CD14-positive monocyte (primary cell): ENCODE data around the gene DRGX. TPM values are rescaled to one million over a fixed set of nuclear protein-coding genes. Genes with fewer than 3 reads are reported as not detected.

Experiments
- DNase-seq, 3 donors: peaks; one replicate each; pipeline ENCODE4 v3.0.0-alpha.2; 2011 to 2022
- H2AFZ ChIP-seq: 2 replicates; pipeline ENCODE4 v1.6.0; 2012; ENCODE audit warnings: mild to moderate bottlenecking, low read depth, low read length, inconsistent platforms; ENCODE audit not compliant: insufficient read depth, poor library complexity, severe bottlenecking
- H3K27ac ChIP-seq, 2 donors: 1 replicate in 1 of 2; 2 replicates in 1 of 2; pipeline ENCODE4 v1.5.1; 2012 to 2013; ENCODE audit warnings: low read length in 2 of 2, control low read depth in 1 of 2, inconsistent platforms in 1 of 2, low read depth in 1 of 2, mild to moderate bottlenecking in 1 of 2
- H3K27me3 ChIP-seq, 2 donors: one replicate each; pipeline versions ENCODE4 v1.6.0 to v1.6.1; 2011 to 2013; ENCODE audit warnings: low read length in 2 of 2; ENCODE audit not compliant: control insufficient read depth in 2 of 2, insufficient read depth in 2 of 2
- H3K36me3 ChIP-seq, 2 donors: replicated peaks in 1 of 2; 1 replicate in 1 of 2; 2 replicates in 1 of 2; pipeline versions ENCODE4 v1.5.1 to v1.6.1; 2012 to 2013; ENCODE audit warnings: low read length in 2 of 2, control low read depth in 1 of 2, inconsistent platforms in 1 of 2, mild to moderate bottlenecking in 1 of 2; ENCODE audit not compliant: insufficient read depth in 2 of 2, control insufficient read depth in 1 of 2
- H3K4me1 ChIP-seq, 2 donors: 1 replicate in 1 of 2; 2 replicates in 1 of 2; pipeline versions ENCODE4 v1.5.1 to v1.6.1; 2012 to 2013; ENCODE audit warnings: low read length in 2 of 2, control low read depth in 1 of 2, inconsistent platforms in 1 of 2, mild to moderate bottlenecking in 1 of 2, moderate library complexity in 1 of 2; ENCODE audit not compliant: insufficient read depth in 2 of 2, control insufficient read depth in 1 of 2
- H3K4me2 ChIP-seq: replicated peaks from 2 replicates; pipeline ENCODE3; 2012; ENCODE audit warnings: low read length, moderate library complexity, mild to moderate bottlenecking; ENCODE audit not compliant: poor library complexity, severe bottlenecking; ENCODE audit errors: extremely low read depth
- H3K4me3 ChIP-seq, 3 experiments: fragments of 200-600 bp in 1 of 3; sonication (generic) in 1 of 3; replicated peaks in 1 of 3; 1 replicate in 2 of 3; 2 replicates in 1 of 3; pipeline ENCODE4 v1.5.1; 2011 to 2013; ENCODE audit warnings: low read length in 3 of 3, mild to moderate bottlenecking in 3 of 3, control low read depth in 2 of 3, low read depth in 2 of 3, inconsistent platforms in 1 of 3, moderate library complexity in 1 of 3
- H3K79me2 ChIP-seq: 2 replicates; pipeline ENCODE4 v1.6.0; 2012; ENCODE audit warnings: mild to moderate bottlenecking, control low read depth, inconsistent platforms, low read length, moderate library complexity; ENCODE audit not compliant: insufficient read depth
- H3K9ac ChIP-seq: 2 replicates; pipeline ENCODE4 v1.6.0; 2017; ENCODE audit warnings: low read length, mild to moderate bottlenecking; ENCODE audit not compliant: insufficient read depth, poor library complexity, severe bottlenecking
- H3K9me3 ChIP-seq, 2 donors: replicated peaks in 1 of 2; 1 replicate in 1 of 2; 2 replicates in 1 of 2; pipeline versions ENCODE4 v1.5.1 to v1.6.1; 2012 to 2013; ENCODE audit warnings: low read length in 2 of 2, control low read depth in 1 of 2; ENCODE audit not compliant: control insufficient read depth in 1 of 2, insufficient read depth in 1 of 2
- H4K20me1 ChIP-seq: 2 replicates; pipeline ENCODE4 v1.6.0; 2012; ENCODE audit warnings: mild to moderate bottlenecking, low read length, control low read depth, moderate library complexity; ENCODE audit not compliant: insufficient read depth
- H3K27ac Mint-ChIP-seq, 7 donors: one replicate each; pipeline ENCODE4 v1.8.0; 2020; ENCODE audit warnings: mild to moderate bottlenecking in 7 of 7, mixed read lengths in 7 of 7, moderate library complexity in 6 of 7, inconsistent platforms in 2 of 7
- H3K27me3 Mint-ChIP-seq, 3 donors: one replicate each; pipeline ENCODE4 v1.8.0; 2021 to 2022; ENCODE audit warnings: low read depth in 3 of 3, mild to moderate bottlenecking in 3 of 3, mixed read lengths in 3 of 3, moderate library complexity in 3 of 3, inconsistent platforms in 1 of 3
- H3K36me3 Mint-ChIP-seq, 2 donors: one replicate each; pipeline ENCODE4 v1.8.0; 2020; ENCODE audit warnings: mixed read lengths in 2 of 2, inconsistent platforms in 1 of 2, mild to moderate bottlenecking in 1 of 2
- H3K4me1 Mint-ChIP-seq: one replicate; pipeline ENCODE4 v1.8.0; 2020; ENCODE audit warnings: mild to moderate bottlenecking, mixed read lengths
- H3K4me3 Mint-ChIP-seq, 2 donors: one replicate each; pipeline ENCODE4 v1.8.0; 2020; ENCODE audit warnings: mild to moderate bottlenecking in 2 of 2, mixed read lengths in 2 of 2, moderate library complexity in 1 of 2
- H3K9me3 Mint-ChIP-seq, 7 donors: one replicate each; pipeline ENCODE4 v1.8.0; 2020 to 2022; ENCODE audit warnings: mixed read lengths in 7 of 7, mild to moderate bottlenecking in 6 of 7, moderate library complexity in 6 of 7, inconsistent platforms in 2 of 7
- WGBS: methylation state at CpG from one replicate; pipeline ENCODE4 v1.1.5; 2013; ENCODE audit warnings: missing lambda C conversion rate; ENCODE audit not compliant: insufficient coverage; 5-methylcytosine and 5-hydroxymethylcytosine counted together
- intact Hi-C, 2 donors: fragments of 100-400 bp; cut with micrococcal nuclease; formaldehyde crosslinking; loops; one replicate each; pipeline versions ENCODE4 v1.15.0 to v1.15.1; 2023
- polyA plus RNA-seq, 3 donors: library from polyadenylated mRNA; depleted of rRNA in 1 of 3; unstranded in 2 of 3; stranded (reverse) in 1 of 3; fragments of 300-500 nt in 2 of 3; fragments of >200 nt in 1 of 3; fragmentation: Illumina TruSeq in 2 of 3; gene quantifications; 1 replicate in 2 of 3; 2 replicates in 1 of 3; pipeline ENCODE4 v1.2.3, GENCODE V29; 2012 to 2021
- TF ChIP-seq, protein P1 (sequence below): fragments of 200-600 bp; IDR thresholded peaks from one replicate; pipeline ENCODE4 v1.8.0; 2022; ENCODE audit warnings: antibody characterized with exemption, mild to moderate bottlenecking

DRGX gene
- polyA plus RNA-seq, 3 donors = not detected

DNA sequence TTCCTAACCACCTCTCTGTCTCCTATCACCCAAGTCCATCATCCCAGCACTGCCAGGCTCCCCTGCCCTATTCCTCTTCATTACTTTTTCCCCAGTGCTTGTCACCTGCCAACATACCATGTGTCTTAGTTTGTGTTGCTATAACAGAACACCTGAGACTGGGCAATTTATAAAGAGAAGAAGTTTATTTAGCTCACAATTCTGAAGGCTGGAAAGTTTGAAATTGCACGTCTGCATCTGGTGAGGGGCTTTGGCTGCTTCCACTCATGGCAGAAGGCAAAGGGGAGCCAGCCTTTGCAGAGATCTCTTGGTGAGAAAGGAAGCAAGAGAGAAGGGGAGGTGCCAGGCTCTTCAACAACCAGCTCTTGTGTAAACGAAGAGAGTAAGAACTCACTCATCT is 47.3 kb downstream of the DRGX start:
- Histone ChIP-seq H3K79me2 (no peaks in the 10 kb centered on the region), H3K9ac (no peak overlapping the region), H3K4me1 (peaks cover 3 to 6% of the 10 kb centered on the region in 2 donors), H3K36me3 (no peaks in the 10 kb centered on the region), H3K4me2 (no peak overlapping the region), H3K27me3 (no peaks in the 10 kb centered on the region), H4K20me1 (no peaks in the 10 kb centered on the region), H3K4me3 (no peak overlapping the region), H3K27ac (no peak overlapping the region), H2AFZ (no peak overlapping the region), H3K9me3 (peaks cover 6 to 13% of the 10 kb centered on the region in 2 donors)
- WGBS = 75% methylated on average over 1 of the region's 2 CpGs
- TF ChIP-seq, protein P1, sequence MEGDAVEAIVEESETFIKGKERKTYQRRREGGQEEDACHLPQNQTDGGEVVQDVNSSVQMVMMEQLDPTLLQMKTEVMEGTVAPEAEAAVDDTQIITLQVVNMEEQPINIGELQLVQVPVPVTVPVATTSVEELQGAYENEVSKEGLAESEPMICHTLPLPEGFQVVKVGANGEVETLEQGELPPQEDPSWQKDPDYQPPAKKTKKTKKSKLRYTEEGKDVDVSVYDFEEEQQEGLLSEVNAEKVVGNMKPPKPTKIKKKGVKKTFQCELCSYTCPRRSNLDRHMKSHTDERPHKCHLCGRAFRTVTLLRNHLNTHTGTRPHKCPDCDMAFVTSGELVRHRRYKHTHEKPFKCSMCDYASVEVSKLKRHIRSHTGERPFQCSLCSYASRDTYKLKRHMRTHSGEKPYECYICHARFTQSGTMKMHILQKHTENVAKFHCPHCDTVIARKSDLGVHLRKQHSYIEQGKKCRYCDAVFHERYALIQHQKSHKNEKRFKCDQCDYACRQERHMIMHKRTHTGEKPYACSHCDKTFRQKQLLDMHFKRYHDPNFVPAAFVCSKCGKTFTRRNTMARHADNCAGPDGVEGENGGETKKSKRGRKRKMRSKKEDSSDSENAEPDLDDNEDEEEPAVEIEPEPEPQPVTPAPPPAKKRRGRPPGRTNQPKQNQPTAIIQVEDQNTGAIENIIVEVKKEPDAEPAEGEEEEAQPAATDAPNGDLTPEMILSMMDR = no peak
- no peak for DNase-seq
- Mint-ChIP-seq H3K36me3 (peaks cover 0 to 6% of the 10 kb centered on the region in 2 donors), H3K9me3 (peaks cover 6 to 18% (median 11%) of the 10 kb centered on the region in 7 donors), H3K27ac (peak overlapping the region in 1 of 7 donors; percentile 23), H3K4me3 (no peak overlapping the region), H3K4me1 (peaks cover 10% of the 10 kb centered on the region), H3K27me3 (peaks cover 1 to 3% (median 1%) of the 10 kb centered on the region in 3 donors)
- intact Hi-C loops = no loop called here

DNA sequence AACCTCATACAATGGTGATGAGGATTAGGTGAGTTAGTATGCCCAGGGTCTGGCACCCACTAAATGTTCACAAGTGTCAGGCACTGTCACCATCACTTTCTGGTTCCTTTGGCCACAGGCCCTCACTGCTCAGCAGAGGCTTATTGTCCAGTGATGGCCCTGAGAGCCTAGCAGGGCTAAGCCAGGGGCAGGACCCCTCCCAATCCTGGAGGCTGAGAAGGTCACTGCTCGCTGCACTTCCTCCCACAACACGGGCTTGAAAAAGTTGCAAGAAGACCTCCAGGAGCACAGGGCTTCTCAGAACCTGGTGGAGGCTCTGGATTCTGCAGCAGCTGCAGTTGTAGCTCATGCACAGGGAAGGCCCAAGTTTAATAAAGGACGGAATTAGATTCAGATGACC is 48.1 kb downstream of the DRGX start:
- Mint-ChIP-seq H3K27me3 (peaks cover 1 to 3% (median 1%) of the 10 kb centered on the region in 3 donors), H3K36me3 (peaks cover 0 to 6% of the 10 kb centered on the region in 2 donors), H3K4me1 (peaks cover 10% of the 10 kb centered on the region), H3K4me3 (no peak overlapping the region), H3K27ac (no peak overlapping the region), H3K9me3 (peaks cover 6 to 18% (median 11%) of the 10 kb centered on the region in 7 donors)
- H3K27ac ChIP-seq = no peak overlapping the region
- H3K27me3 ChIP-seq = no peaks in the 10 kb centered on the region
- intact Hi-C loops = no loop called here
- peaks cover 6 to 13% of the 10 kb centered on the region in 2 donors for H3K9me3 ChIP-seq
- no peaks in the 10 kb centered on the region for H3K36me3 ChIP-seq
- no peaks in the 10 kb centered on the region for H3K79me2 ChIP-seq
- peaks cover 3 to 6% of the 10 kb centered on the region in 2 donors for H3K4me1 ChIP-seq
- no peak overlapping the region for H3K4me3 ChIP-seq
- no peak overlapping the region for H2AFZ ChIP-seq
- no peaks in the 10 kb centered on the region for H4K20me1 ChIP-seq
- no peak overlapping the region for H3K4me2 ChIP-seq
- WGBS = 97% methylated on average over 3 of the region's 3 CpGs
- no peak overlapping the region for H3K9ac ChIP-seq
- peak in 1 of 3 donors; percentile 1 for DNase-seq
- TF ChIP-seq, protein P1 = no peak
